GM12892 (cell line): ENCODE results near the gene SYNPR.

Source experiments
- POLR2AphosphoS5 ChIP-seq: IDR thresholded peaks from 2 replicates; pipeline ENCODE4 v1.6.1; 2011; ENCODE audit warnings: low read depth, low read length, control low read depth
- TAF1 ChIP-seq: IDR thresholded peaks from 2 replicates; pipeline ENCODE4 v1.6.1; 2011; ENCODE audit warnings: low read depth, mild to moderate bottlenecking, control low read depth, low read length, borderline replicate concordance

DNA sequence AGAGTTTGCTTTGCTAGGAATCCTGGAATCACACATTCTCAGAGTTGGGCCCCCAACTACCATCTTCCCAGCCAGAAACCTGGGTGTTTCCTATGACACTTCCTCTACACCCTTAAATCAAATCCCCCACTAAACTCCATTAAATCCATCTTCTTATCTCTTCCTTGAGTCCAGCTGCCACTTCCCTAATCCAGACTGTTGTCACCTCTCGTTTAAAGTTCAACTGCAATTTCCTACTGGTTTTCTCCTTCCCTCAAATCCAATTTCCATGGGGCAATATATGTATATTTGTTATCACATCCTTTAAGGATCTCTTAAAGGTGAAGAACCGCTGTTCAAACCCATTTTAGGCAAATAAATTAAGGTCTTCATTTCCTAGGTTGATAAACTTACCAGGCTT, 300.8 kb downstream of the SYNPR start:
- TF ChIP-seq TAF1 (no peak), POLR2AphosphoS5 (no peak)
